Stimulated activated CD8-positive, alpha-beta memory T cell treated with anti-CD3 and anti-CD28 coated beads, Interleukin-7, amount 100 ng/mL, for 1 hour (primary cell): ENCODE results near the gene STARD8.
"Not testable (repeated sequence)": the region's sequence is repeated elsewhere in the genome, so short reads cannot be mapped to it uniquely, and the experiment has no call there.

Source experiments
- DNase-seq, 2 donors: peaks; one replicate each; pipeline ENCODE4 v3.0.0-alpha.2; 2020; ENCODE audit warnings: low read depth in 2 of 2

Gene STARD8

DNA sequence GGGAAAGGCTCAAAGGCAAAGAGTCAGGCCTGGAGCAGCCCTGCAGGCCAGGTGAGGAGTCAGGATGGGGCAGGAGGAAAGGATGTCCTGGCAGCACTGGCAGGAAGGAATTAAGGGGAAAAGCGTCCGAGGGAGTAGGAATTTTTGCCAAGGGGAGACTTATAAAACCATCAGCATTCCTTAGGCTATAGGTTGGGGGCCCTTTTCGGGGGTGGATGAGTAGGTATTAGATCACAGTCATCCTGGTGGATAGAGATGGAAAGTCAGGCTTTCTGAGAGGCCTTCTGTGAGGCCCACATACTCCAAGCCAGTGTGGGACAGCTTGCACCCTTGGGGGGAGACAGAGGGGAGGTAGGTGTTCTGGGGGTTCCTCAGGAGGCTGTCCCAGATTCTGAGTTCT, 12.3 kb downstream of the STARD8 start:
- no peak for DNase-seq

- DNase-seq = no peak
These were observed 13.3 kb downstream of the STARD8 start for GRCh38 chrX:68660746-68661145.

DNA sequence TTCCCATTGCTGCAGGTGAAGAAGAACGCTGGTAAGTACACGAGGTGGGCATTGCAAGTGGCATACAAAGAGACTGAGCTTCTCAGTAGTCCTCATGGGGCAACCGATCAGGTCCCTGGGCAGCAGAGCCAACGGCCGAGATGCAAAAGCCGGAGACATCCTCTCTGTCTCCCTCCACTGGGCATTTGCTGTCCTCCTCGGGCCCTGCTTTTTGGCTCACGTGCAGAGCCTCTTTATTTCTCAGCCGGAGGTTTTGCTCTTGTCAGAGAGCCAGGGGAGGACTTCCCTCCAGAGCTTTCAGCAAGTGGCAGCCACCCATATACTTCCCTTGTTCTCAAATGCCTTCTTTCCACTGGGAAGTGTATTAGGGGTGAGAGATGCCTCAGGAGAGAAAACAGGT, 18.0 kb downstream of the STARD8 start:
- DNase-seq = no peak

GRCh38 chrX:68666580-68666979, 19.1 kb downstream of the STARD8 start:
- DNase-seq = no peak

DNA sequence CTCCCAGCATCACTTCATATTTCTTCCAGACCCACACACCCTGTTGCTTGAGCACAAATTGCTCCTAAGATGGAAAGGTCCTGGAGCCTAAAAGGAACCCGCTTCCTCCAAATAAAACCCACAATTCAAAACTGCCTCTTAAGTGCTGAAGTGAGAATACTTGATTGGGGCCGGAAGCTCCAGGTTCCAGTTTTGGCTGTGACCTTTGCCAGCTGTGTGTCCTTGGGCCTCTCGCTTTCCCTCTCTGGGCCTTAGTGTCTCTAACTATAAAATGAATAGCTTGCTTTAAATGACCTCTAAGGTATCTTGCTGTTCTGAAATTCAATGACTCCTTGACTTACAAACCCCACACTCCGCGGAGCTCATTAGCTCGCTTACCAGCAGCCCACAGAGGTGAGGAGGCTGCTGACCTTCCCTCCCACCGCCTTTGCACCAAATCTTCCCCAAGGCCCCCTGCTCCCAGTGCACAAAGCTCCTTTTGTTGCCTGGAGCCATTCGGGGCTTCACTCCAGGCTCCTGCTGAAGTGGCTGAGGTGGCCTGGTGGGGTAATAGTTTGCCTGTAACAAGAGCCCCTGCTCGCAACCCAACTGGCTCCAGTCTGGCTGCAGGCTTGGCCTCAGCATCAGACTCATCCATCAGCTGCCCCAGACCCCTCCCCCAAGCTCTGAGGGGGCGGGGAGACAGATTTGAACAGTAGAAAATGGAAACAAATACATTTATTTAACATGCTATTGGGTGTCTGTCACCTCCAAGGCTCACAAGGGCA, 21.8 kb downstream of the STARD8 start:
- no peak for DNase-seq

GRCh38 chrX:68669871-68670270, 22.4 kb downstream of the STARD8 start:
- no peak for DNase-seq

- no peak for DNase-seq
These were observed 23.8 kb downstream of the STARD8 start for GRCh38 chrX:68671221-68671620.

DNA sequence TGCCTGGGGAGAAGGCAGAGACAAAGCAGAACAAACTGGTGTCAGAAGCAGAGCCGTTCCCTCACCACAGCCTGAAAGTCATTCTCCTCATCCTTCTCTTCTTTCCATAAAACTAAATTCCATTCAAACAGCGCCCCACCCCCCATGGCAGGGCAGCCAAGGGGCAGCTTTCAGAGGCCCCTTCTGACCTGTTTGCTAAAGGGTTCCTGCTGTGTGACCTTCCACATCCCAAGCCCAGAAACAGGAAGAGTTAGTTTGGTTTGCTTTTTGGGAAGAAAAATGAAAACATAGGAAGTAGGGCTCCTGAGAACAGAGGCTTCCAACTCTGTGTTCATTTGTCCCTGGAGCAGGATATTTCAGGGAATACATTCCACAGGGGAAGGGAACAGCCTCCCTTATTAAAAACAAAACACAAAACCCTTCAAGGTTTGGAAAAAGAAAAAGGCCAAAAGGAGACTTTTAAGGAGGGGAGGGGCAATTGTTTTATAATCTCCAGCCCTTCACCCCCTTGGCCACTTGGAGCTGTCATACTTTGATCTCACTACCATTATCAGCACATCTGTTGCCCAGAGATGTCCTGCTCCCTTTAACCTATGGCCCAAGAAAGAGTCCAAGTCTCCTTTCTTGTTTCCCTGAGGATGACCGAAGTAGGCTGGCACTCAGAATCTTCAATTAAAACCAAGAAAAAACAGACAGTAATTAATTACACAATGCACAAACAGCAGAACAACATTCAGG, 25.3 kb downstream of the STARD8 start:
- no peak for DNase-seq

- DNase-seq = no peak
These were observed 28.1 kb downstream of the STARD8 start for GRCh38 chrX:68675571-68675970.

GRCh38 chrX:68676335-68676734, 28.9 kb downstream of the STARD8 start:
- DNase-seq = no peak

- no peak for DNase-seq
These were observed 30.5 kb downstream of the STARD8 start for GRCh38 chrX:68677998-68678397.

- DNase-seq = no peak
These were observed 34.0 kb downstream of the STARD8 start for GRCh38 chrX:68681443-68681941.

DNA sequence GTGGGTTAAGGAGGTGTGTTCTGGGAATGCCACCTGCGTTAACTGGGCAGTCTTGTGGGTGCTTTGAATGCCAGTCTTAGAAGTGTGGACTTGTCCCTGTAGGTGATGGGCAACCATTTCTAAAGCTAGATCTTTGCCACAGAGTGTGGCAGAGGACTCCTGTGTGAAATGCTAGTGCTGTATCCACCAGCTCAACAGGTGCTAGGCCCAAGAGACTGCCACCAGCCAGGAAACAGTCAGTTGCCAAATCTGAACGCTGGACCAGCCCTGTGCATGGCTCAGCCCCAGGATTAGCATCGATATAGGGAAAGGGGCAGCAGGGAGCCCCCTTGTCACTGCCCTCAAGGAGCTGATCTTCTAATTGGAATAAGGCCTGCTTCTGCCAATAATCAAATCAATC, 35.3 kb downstream of the STARD8 start:
- no peak for DNase-seq

DNA sequence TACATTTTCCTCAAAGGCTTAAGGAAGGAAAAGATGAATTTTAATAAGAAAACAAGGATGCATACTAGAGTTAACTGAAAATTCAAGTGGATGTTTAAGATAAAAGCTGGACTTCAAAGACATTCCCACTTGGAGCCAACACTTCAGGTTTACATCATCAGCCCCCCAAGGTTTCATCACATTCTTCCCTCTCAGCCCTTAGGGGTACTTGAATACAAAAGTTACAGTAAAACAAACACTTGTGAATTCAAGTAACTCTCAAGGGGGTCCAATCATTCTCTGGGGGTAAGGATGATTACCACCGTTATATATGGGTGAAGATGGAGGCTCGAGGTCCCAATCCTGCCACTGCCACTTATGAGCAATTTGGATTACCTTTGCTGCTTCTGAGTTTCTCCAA, 36.1 kb downstream of the STARD8 start:
- no peak for DNase-seq

- no peak for DNase-seq
These were observed 36.9 kb downstream of the STARD8 start for GRCh38 chrX:68684291-68684918.

DNA sequence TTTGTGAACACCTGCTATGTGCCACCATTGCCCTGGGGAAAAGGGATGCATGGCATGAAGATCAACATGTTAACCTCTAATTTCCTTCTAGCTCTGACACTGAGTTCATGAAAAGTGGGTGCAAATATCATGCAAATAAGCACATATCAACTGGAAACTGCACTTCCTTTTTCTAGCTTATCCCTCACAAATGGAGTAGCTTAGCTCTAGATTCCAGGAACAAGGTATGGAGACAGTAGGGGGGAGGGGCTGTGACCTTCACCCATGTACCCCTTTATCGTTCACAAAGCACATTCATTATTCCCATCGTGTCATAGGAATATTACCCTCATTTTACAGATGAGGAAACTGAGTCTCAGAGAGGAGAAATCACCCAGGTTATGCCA, 37.4 kb downstream of the STARD8 start:
- no peak for DNase-seq

DNA sequence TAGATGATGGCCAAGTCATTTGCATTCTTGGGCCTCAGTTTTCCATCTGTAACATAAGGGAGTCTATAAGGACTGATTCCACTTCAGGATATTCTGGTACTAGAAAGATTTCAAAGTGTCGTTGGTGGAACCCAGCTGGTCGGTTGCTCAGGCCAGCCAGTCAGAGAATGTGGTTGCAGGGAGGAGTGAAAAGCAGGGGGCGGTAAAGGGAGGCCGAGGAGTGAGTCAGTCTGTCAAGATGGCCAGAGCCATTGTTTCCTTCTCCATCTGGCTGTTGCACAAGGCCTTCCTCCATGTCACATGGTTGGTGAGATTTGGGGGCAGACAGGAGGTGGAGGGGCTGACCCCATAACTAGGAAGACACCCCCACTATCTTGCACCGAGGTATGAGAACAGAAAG, 38.2 kb downstream of the STARD8 start:
- DNase-seq = no peak

- no peak for DNase-seq
These were observed 38.9 kb downstream of the STARD8 start for GRCh38 chrX:68686097-68686977.

- DNase-seq = not testable (repeated sequence)
These were observed 41.5 kb downstream of the STARD8 start for GRCh38 chrX:68688931-68689330.

DNA sequence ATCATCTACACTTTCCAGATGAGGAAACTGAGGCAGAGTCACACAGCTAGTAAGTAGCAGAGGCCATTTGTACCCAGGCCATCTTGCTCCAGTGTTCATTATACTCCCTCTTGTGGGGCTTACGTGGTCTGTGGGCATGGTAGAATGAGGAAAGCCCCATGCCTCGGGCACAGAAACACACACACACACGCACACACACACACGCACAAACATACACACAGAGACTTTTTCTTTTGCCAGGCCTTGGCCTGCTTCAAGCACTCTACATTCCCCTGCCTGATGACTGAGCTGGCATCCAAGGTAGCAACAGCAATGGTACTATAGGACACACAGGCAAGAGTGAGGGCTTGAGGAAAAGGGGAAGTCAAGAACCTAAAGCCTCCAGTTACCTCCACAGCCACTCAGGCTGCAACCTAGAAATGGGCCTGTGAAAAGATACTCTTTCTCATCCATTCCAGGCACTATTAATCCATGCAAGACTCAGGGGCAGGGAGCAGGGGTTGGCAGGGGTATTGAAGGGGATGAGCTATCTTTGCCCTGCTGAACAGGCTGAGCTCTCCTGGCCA, 43.6 kb downstream of the STARD8 start:
- DNase-seq = no peak

DNA sequence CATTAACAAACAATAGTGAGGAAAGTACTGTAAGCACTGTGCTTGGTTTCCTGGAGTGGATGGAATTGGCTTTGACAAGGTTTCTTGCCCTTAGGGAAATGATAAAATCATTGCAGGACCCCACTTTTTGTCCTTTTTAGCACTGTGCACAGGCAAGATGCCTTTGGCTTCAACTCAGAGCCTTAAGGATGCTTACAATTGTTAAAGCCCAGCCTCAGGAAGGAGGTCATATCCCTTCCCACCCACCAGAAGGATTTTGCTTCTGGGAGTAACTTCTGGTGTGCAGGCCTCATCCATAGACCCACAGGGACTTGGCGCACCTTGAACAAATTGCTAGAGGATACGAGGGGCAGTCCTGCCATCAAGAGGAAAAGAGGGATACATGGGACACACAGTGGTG, 44.5 kb downstream of the STARD8 start:
- DNase-seq = no peak
